NCI-H1417 (cell line): ENCODE data around the gene ZMYM1.
"Not testable (repeated sequence)": the region's sequence is repeated elsewhere in the genome, so short reads cannot be mapped to it uniquely, and the experiment has no call there.

Source experiments
- DNase-seq, 3 experiments: peaks; one replicate each; lab custom pipeline; 2025; lab: John Stamatoyannopoulos, UW

Gene ZMYM1

DNA sequence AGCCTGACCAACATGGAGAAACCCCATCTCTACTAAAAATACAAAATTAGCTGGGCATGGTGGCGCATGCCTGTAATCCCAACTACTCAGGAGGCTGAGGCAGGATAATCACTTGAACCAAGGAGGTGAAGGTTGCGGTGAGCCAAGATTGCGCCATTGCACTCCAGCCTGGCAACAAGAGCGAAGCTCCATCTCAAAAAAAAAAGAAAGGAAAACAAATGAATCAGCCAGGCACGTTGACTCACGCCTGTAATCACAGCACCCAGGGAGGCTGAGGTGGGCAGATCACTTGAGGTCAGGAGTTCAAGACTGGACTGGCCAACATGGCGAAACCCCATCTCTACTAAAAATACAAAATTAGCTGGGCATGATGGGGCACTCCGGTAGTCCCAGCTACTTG lies 2.8 kb upstream of the ZMYM1 start:
- DNase-seq = not testable (repeated sequence)

DNA sequence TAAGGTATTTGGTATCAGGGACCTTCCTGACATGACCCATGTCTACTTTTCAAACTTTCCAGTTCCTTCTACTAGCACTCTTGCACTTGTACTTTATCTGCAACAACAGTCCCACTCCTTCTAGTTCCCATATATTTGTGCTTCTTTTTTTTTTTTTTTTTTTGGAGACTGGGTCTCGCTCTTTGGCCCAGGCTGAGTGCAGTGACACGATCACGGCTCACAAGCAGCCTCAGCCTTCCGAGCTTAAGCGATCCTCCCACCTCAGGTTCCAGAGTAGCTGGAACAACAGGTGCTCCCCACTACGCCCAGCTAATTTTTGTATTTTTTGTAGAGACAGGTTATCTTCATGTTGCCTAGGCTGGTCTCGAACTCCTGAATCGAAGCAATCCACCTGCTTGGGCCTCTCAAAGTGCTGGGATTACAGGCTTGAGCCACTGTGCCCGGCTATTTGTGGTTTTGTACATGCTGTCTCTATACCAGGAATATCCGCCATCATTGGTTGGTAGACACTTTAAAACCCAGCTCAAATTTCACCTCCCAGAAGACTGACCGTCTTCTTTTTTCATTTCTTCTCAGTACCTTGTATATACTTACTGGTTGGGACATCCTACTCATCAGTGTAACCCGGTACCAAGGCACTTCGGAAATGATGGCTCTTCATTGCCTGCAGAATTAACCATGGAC lies 1.1 kb downstream of the ZMYM1 start:
- DNase-seq = no peak

DNA sequence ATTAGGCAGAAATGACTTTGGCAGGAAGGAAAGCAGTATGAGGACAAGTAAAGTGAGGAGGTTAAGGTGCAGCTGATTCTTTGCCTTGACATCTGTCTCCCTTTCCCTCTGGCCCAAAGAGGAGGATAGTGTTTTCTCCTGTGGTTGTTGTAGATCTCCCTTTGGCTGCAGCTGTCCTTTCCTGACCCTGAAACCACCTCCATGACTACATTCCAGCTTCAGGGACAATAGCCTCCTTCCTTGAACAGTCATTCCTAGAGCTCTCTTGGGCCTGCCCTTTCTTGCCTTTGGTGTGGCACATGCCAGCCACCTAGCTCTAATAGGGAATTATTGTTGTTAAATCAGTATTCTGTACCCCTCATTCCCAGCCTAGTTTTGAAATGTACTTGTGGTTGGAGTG lies 6.2 kb downstream of the ZMYM1 start:
- no peak for DNase-seq

DNA sequence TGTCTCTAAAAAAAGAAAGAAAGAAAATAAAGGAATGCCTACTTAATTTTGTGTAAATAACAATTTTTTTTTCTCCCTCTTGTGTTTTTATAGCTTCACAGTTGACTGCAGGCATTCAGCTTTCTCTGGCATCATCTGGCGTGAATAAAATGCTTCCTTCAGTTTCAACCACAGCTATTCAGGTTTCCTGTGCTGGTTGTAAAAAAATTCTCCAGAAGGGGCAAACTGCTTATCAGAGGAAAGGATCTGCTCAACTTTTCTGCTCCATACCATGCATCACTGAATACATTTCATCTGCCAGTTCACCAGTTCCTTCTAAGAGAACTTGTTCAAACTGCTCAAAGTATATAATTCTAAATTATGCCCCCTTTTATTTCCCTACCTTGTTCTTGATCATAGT lies 18.0 kb downstream of the ZMYM1 start:
- DNase-seq = no peak

DNA sequence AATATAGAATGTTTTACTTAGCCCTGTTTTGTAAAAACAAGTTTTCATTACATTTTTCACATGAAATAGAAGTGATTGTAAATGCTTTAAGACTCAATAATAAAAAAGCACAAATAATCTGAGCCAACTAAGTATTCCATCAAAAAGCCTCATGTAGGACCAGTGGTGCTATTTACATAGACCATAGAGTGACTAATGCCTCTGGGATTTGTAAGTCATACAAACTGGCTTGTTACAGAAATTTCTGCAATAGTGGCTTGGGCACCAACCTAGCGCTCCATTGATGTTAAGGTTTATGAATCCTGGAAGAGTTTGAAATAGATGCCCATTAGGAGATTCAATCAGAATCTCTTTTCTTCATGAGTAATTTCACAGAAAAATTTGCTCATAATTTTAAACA lies 31.9 kb downstream of the ZMYM1 start:
- no peak for DNase-seq

DNA sequence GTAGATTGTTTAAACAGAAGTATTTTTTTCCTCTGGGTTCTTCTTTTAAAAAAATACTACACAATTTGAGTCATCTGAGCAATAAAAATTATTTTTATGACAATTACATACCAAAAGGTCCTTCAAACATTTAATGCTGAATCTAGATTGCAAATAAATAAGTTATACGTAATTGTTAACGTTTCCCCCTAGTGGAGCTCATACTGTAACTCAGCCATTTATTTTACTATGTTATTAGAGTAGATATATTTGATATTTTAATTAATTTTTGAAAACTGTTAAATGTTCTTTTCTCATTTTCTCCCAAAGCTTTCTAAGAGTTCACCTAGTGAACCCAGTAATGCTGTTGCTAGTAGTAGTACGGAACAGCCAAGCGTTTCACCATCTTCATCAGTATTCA lies 33.5 kb downstream of the ZMYM1 start:
- peak in 1 of 3 experiments; percentile 7 for DNase-seq

DNA sequence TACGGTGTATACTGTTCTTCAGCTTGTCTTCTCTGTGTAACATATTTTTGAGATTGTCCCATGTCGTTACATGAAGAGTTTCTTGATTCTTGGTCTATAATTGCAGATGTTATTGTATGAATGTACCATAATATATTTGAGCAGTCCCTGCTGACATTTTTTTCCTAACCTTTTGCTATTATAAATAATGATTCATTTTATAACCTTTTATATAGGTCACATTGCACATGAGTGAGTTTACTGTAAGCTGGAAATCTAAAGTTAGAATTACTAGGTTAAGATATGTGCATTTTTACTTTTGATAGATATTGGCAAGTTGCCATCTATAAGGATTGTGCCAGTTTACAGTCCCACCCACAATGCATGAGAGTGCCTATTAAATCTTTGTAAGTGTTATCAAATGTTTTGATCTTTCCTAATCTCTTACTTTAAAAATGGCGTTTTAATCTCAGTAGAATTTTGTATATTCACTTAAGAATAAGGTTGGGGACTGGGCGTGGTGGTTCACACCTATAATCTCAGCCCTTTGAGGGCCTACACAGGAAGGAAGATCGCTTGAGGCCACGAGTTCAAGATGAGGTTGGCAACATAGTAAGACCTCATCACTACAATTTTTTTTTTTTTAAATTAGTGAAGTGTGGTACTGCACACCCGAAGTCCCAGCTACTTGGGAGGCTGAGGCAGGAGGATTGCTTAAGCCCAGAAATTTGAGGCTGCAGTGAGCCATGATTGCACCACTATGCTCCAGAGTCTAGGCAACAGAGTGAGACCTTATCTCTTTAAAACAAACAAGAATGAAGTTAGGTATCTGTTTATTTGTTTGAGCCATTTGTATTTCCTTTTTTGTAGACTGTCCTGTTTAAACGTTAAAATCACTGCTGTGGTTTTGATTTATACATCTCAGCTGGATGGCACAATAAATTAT lies 36.5 kb downstream of the ZMYM1 start:
- no peak for DNase-seq

DNA sequence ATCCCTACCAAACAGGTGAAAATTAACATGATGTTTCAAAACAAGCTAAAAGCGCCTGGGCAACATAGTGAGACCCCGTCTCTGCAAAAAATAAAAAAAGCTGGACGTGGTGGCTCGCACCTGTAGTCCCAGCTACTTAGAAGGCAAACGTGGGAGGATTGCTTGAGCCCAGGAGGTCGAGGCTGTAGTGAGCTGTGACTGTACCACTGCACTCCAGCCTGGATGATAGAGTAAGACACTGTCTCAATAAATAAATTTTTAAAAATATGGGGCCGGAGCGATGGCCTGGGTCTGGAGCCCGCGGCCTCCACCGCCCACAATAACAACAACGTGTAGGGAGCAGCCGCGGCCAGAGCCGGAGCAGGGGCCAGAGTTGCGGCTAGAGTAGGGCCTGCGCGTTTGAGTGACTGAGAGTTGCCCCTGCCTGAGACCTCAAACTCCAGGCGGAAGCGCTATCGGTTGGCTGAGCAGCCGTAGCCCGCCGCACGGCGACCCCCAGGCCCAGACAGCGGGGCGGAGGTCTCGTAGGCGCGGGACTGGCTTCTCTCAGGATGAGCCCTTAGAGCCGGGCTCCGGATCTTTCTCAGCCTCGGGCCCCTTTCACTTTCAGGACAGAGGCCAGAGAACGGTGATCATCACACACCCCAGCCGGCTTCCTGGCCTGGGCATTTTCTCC lies 41.4 kb downstream of the ZMYM1 start:
- no peak for DNase-seq

DNA sequence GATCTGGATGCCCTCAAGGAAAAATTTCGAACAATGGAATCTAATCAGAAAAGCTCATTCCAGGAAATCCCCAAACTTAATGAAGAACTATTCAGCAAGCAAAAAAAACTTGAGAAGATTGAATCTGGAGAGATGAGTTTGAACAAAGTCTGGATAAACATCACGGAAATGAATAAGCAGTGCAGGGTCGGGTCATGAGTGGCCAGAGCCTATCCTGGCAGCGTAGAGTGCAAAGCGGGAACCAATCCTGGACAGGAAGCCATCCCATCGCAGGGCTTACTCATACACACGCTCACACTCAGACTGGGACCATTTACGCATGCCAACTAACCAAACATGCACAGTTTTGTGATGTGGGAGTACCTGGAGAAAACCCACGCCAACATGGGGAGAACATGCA lies 43.1 kb downstream of the ZMYM1 start:
- DNase-seq = no peak

DNA sequence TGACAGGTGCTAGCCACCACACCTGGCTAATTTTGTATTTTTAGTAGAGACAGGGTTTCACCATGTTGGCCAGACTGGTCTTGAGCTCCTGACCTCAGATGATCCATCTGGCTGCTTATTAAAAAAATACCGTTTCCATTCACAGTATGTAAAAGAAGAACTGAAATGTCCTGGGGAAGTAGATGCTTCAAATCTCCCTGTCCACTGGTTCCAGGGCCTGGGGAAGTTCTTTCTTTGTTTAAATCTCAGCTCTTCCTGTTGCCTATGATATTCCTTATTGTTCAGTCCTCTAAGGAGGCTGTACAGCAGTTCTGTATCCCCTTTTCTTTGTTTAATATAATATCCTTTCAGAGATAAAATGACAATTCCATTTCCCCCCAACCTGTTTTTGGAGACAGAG lies 47.4 kb downstream of the ZMYM1 start:
- DNase-seq = no peak

DNA sequence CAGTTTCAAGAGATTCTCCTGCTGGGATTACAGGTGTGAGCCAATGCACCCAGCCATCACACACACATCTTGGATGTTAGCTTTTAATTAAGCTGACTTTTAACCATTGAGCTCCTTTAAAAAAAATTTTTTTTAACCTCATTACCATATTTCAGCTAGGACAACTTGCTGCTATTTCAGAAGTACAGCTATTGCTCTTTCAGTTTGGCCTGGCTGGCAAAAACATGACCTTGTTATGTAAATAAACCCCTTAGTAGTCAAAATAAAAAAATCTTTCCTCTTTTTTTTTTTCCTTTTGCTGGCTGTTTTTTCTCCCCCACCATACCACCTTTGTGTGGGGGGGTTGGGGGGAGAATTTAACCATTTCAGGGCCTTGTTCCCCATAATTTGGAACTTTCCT lies 49.9 kb downstream of the ZMYM1 start:
- DNase-seq = no peak

DNA sequence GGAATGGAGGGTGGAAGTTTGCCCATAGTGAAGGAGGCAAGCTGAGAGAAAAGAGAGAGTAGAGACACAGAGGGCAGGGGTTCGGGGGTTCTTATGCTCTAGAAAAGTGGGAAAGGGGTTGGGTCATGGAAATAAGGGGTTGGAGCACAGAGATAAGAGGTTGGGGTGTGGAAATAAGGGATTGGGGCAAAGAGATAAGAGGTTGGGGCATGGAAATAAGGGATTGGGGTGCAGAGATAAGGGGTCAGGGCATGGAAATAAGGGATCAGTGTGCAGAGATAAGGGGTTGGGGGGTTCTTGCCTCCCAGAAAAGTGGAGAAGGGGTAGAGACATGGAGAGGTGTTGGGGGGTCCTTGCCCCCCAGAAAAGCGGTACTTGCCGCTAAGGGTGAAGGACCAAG lies 57.6 kb downstream of the ZMYM1 start:
- DNase-seq = no peak

DNA sequence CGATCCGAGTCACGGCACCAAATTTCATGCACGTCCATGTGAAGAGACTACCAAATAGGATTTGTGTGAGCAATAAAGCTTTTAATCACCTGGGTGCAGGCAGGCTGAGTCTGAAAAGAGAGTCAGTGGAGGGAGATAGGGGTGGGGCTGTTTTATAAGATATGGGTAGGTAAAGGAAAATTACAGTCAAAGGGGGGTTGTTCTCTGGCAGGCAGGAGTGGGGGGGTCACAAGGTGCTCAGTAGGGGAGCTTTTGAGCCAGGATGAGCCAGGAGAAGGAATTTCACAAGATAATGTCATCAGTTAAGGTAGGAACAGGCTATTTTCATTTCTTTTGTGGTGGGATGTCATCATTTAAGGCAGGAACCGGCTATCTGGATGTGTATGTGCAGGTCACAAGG lies 58.4 kb downstream of the ZMYM1 start:
- DNase-seq = not testable (repeated sequence)

DNA sequence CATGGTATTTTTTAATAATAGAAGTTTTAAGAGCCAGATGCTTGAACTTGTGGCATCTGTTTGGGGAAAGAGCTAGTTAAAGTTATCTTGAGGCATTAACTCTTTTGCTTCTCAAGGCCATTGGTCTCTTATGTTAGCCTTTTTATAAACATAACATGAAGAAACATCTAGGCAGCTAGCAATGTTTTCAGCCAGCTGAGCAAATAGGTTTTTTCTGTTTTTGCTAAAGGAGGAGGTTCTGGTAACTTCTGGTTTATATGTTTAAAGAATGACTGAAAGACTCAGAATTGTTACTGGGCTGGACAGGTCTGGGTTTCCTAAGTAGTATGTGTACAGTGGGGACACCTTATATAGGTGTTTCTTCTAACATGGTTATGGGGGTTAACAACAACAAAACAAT lies 63.1 kb downstream of the ZMYM1 start:
- DNase-seq = not testable (repeated sequence)

DNA sequence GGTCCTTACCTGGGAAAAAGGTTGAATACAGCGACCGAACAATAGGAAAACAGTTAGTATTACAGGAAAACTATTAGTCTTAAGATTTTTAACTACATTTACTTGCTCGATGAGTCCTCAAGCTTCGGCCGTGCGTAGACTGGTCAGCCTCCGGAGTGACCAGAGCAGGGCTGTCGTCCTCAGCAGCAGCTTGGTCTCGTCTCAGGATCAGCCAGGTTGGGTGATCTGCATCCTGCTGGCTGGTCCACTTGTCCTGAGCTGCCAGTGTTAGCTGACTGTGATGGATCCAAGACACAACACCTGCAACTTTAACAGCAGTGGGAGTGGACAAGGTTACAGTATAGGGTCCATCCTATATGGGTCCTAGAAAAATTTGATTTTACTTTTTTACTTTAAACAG lies 63.5 kb downstream of the ZMYM1 start:
- not testable (repeated sequence) for DNase-seq

DNA sequence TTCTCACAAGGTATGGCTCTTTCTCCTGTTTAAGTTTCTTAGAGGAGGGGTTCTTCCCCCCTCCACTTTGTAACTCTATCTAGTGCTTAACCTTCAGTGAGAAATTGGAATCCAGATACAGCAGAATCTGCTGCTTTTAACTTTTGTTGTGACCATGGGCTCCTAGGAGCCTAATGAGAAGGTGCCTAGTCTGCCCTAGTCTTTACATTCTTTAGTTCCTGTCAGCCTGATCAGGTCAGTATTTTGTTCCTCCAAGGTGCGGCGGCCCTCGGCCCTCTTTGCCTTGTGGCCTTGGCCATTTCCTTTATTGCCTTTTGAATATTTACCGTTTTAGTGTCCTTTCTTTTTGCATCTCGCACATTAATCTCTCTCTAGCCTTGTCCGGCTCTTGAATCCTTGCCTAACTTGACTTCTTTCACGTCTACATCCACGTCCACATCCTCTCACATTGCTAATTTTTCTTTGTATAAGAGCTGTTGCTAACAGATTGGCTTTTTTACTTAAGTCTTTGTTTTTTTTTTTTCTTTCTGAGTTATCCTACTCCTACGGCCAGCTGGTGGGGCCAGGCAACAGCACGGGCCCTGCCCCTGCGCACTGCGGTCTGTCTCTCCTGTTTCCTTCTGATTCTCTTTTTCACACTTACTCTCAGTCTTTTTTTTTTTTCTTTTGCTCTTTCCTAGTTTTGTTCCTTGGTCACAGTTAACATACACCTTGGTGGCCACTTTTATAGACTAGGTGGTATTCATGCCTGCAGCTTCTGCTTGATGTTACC lies 64.7 kb downstream of the ZMYM1 start:
- DNase-seq = no peak

DNA sequence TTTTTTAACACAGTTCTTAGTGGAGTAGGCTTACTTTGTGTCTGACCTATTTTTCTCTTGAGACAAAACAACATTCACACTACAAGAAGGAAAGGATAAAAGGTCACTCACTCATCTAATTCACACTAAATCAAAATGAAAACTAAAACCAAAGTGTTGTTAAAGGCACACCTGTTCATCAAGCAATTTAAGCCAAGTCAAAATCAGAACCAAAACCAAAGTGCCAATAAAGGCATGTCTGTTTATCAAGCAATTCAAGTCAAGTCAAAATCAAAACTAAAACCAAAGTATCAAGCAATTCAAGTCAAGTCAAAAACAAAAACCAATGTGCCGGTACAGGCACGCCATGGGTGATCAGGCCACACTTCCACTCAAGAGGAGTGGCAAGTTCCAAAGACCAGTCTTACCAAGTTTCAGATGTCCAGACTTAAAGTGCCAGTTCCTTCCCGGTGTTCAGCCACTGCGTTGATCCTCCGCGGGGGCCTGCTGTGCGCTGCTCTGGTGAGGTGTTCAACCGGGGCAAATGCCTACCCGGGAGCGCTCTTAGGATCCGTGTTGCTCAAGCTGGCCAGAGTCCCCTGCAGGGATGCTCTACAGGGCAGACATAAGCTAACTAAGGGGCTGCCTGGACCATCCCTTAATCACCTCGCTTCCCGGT lies 66.8 kb downstream of the ZMYM1 start:
- DNase-seq = not testable (repeated sequence)

DNA sequence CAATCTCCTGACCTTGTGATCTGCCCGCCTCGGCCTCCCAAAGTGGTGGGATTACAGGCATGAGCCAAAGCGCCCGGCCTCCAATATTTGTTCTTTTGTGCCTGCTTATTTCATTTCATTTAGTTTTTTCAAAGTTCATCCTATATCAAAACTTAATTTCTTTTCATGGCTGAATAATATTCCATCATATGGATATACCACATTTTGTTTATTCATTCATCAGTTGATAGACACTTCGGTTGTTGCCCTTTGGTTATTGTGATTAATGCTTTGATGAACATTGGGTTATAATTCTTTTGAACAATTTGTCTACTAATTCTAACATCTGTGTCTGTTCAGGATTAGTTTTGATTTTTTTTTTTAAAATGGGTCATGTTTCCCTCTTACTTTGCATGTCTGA lies 72.0 kb downstream of the ZMYM1 start:
- DNase-seq = no peak

DNA sequence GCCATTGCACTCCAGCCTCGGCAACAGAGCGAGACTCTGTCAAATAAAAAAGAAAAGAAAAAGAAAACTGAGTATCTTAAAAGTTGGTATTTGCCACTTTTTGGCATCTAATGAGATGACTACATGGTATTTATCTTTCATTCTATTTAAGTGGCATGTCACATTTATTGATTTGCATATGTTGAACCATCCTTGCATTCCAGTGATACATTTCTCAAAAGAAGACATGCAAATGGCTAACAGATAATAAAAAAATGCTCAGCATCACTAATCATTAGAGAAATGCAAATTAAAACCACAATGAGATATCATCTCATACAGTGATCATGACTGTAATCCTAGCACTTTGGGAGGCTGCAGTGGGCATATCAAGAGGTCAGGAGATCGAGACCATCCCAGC lies 85.7 kb downstream of the ZMYM1 start:
- DNase-seq = no peak
